ENCODE results near the gene PLCG2. TPM values are rescaled to one million over a fixed set of nuclear protein-coding genes. Genes with fewer than 3 reads are reported as not detected.

Gene PLCG2
- total and polyA plus RNA-seq, 7 donors, result 1.6 to 24.8 (median 3.6) TPM

DNA sequence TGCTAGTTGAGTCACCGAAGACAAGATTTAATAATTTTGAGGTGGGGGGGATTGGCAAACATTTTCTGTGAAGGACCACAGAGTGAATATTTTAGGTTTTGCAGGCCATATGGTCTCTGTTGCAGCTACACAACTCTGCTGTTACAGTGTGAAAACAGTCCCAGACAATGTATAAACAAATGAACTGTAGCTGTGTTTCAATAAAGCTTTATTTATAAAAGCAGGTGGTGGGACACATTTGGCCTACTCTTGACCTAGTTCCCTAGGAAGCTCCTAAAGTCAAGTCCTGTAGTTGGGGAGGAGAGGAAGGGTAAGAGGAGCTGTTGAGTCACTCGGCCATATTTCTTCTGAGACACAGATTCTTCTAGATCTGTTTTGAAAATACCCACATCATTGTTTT is 139.8 kb downstream of the PLCG2 start:
- H3K27ac ChIP-seq, result no peak overlapping the region
- H3K27me3 ChIP-seq, result no peaks in the 10 kb centered on the region
- intact Hi-C loops (cut with DNase I), result no loop called here
- no peaks in the 10 kb centered on the region for H3K9me3 ChIP-seq
- WGBS, 2 donors, result 86 to 96% methylated on average over 2 of the region's 2 CpGs
- DNase-seq, result no peak
- TF ChIP-seq POLR2A (IDR thresholded peaks at IDR 0.05), result no peak
- TF ChIP-seq POLR2AphosphoS5 (IDR thresholded peaks at IDR 0.05), result no peak
- no peak for TF ChIP-seq EP300 (IDR thresholded peaks at IDR 0.05)
- TF ChIP-seq, protein P1, sequence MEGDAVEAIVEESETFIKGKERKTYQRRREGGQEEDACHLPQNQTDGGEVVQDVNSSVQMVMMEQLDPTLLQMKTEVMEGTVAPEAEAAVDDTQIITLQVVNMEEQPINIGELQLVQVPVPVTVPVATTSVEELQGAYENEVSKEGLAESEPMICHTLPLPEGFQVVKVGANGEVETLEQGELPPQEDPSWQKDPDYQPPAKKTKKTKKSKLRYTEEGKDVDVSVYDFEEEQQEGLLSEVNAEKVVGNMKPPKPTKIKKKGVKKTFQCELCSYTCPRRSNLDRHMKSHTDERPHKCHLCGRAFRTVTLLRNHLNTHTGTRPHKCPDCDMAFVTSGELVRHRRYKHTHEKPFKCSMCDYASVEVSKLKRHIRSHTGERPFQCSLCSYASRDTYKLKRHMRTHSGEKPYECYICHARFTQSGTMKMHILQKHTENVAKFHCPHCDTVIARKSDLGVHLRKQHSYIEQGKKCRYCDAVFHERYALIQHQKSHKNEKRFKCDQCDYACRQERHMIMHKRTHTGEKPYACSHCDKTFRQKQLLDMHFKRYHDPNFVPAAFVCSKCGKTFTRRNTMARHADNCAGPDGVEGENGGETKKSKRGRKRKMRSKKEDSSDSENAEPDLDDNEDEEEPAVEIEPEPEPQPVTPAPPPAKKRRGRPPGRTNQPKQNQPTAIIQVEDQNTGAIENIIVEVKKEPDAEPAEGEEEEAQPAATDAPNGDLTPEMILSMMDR (IDR thresholded peaks at IDR 0.05), result no peak
- no peak overlapping the region for H3K4me3 ChIP-seq
- peaks cover 0 to 6% (median 0%) of the 10 kb centered on the region in 4 donors for H3K4me1 ChIP-seq
- no peaks in the 10 kb centered on the region for H3K36me3 ChIP-seq

DNA sequence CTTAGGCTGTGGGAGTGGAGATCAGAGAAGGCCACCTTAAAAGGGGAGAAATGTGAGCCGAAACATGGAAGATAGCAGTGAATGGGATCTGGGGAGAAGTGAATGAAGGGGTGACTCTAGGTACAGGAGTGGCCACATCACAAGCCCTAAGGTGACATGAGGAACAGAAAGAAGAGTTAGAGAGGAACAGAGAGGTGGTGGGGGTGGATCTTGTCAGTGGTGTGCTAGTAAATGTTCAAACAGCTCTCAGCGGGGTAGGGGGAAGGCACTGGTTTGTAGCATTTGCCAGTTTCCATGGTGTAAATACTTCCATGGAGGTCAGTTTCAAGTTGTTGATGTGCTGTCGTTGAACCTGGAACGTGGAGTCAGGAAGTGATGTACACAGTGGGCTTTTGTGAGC is 141.4 kb downstream of the PLCG2 start:
- Histone ChIP-seq H3K27me3 (no peaks in the 10 kb centered on the region), H3K27ac (no peak overlapping the region), H3K9me3 (no peaks in the 10 kb centered on the region), H3K4me3 (no peak overlapping the region), H3K36me3 (no peaks in the 10 kb centered on the region), H3K4me1 (peaks cover 0 to 6% (median 0%) of the 10 kb centered on the region in 4 donors)
- intact Hi-C loops (cut with DNase I), result no loop called here
- no peak for DNase-seq
- TF ChIP-seq POLR2A (IDR thresholded peaks at IDR 0.05) (no peak), POLR2AphosphoS5 (IDR thresholded peaks at IDR 0.05) (no peak)
- WGBS, 2 donors, result 83 to 86% methylated on average over 4 of the region's 4 CpGs

DNA sequence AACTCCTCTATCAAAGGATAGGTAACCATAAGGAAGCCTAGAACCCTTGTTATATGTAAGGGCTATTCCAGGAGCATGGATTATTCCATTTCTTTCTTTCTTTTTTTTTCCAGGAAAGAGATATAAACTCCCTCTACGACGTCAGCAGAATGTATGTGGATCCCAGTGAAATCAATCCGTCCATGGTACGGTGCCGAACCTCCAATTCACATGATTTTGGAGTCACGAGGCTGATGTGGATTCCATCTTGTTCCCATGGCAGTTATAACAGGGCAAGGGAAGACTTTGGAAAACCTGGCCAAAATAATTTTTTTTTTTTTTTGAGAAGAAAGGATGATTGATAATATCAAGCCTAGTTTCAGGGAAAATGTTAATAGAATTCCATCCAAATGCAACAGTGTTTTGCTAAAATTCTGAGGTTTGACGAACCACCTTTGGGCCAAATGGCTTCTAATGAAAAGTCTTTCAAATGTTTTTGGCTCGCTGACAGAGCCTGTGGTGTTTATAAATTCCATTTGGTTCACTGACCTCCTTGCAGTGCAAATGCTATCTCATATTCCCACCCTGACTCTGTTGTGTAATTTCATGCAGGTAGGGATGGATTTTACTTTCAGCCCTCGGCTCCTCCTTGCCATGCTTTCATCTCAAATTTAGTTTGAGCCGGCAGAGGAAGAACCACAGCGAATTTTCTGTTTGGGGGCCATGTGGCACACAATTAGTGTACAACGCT is 142.2 kb downstream of the PLCG2 start:
- H3K36me3 ChIP-seq, result no peaks in the 10 kb centered on the region
- WGBS, 2 donors, result 86 to 87% methylated on average over 12 of the region's 12 CpGs
- no peaks in the 10 kb centered on the region for H3K27me3 ChIP-seq
- intact Hi-C loops (cut with DNase I), result no loop called here
- TF ChIP-seq EP300 (IDR thresholded peaks at IDR 0.05), result no peak
- no peak for TF ChIP-seq POLR2AphosphoS5 (IDR thresholded peaks at IDR 0.05)
- no peak for TF ChIP-seq POLR2A (IDR thresholded peaks at IDR 0.05)
- TF ChIP-seq, protein P1 (IDR thresholded peaks at IDR 0.05), result no peak
- no peak overlapping the region for H3K27ac ChIP-seq
- H3K4me1 ChIP-seq, result peaks cover 0 to 6% (median 0%) of the 10 kb centered on the region in 4 donors
- DNase-seq, result peak; percentile 63
- no peak overlapping the region for H3K4me3 ChIP-seq
- no peaks in the 10 kb centered on the region for H3K9me3 ChIP-seq

DNA sequence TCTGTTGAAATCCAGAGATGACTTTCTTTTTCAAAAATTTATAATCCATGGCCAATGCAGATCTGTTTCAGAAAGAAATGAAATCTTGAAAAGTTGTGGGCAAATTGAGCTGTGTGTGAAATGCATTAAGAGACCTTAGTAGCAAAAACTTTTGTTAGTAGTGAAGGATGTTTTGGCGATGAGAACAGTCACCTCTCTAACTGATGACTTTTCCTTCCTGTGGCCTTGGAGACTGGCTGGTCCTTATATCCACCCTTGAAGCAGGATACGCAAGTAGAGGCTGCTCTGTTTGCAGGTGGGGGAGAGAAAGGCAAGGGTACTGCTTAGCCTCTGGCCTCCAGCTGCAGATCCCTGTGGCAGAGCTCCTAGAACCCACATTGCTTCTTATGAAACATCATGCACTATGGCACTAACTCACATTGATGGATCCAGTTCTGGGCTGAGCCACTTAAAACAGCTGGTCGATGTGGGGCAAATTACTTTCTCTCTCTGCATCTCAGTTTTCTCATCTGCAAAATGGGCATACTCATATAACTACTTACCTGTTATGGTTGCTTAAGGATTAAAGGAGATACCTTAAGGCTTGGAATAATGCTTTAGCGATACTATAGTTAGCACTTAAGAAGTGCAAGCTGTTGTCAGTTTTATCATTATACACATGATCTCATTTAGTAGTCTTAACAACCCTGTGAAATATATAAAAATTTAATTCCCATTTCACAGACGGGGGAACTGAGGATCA is 142.9 kb downstream of the PLCG2 start:
- H3K9me3 ChIP-seq, result no peaks in the 10 kb centered on the region
- H3K36me3 ChIP-seq, result no peaks in the 10 kb centered on the region
- H3K4me1 ChIP-seq, result peaks cover 0 to 6% (median 0%) of the 10 kb centered on the region in 4 donors
- TF ChIP-seq, protein P1 (IDR thresholded peaks at IDR 0.05), result no peak
- TF ChIP-seq POLR2A (IDR thresholded peaks at IDR 0.05), result no peak
- no peak for TF ChIP-seq EP300 (IDR thresholded peaks at IDR 0.05)
- no peak for TF ChIP-seq POLR2AphosphoS5 (IDR thresholded peaks at IDR 0.05)
- H3K27me3 ChIP-seq, result no peaks in the 10 kb centered on the region
- no peak overlapping the region for H3K4me3 ChIP-seq
- intact Hi-C loops (cut with DNase I), result no loop called here
- H3K27ac ChIP-seq, result no peak overlapping the region
- WGBS, 2 donors, result 83 to 90% methylated on average over 5 of the region's 5 CpGs
- DNase-seq, result peak; percentile 9

DNA sequence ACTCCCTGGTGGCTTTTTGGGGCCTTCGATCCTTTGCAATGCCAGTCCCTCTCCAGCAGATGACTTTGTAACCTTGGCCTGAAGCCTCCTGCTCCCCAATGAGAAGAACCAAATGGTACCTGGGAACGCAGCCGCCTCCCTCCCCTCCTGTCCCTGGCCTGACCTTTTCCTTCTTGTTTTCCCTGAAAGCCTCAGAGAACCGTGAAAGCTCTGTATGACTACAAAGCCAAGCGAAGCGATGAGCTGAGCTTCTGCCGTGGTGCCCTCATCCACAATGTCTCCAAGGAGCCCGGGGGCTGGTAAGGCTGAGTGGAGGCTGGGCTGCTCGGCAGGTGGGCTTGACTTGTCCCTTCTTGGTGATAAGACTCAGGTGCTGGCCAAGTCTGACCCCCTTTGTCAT is 144.2 kb downstream of the PLCG2 start:
- Histone ChIP-seq H3K36me3 (no peaks in the 10 kb centered on the region), H3K27me3 (no peaks in the 10 kb centered on the region), H3K9me3 (no peaks in the 10 kb centered on the region), H3K4me3 (no peak overlapping the region), H3K27ac (no peak overlapping the region), H3K4me1 (peaks cover 0 to 6% (median 0%) of the 10 kb centered on the region in 4 donors)
- TF ChIP-seq POLR2AphosphoS5 (IDR thresholded peaks at IDR 0.05) (no peak), EP300 (IDR thresholded peaks at IDR 0.05) (no peak), POLR2A (IDR thresholded peaks at IDR 0.05) (no peak)
- TF ChIP-seq, protein P1 (IDR thresholded peaks at IDR 0.05), result no peak
- WGBS, 2 donors, result 77 to 83% methylated on average over 9 of the region's 9 CpGs
- DNase-seq, result peak; percentile 53
- intact Hi-C loops (cut with DNase I), result no loop called here
